Retinal pigment epithelial cell (primary cell): ENCODE measurements around the gene HSBP1.

Experiments used
- DNase-seq: peaks from one replicate; pipeline ENCODE4 v3.0.0-alpha.2; 2010; ENCODE audit warnings: low read depth
- H3K4me3 ChIP-seq: 2 replicates; pipeline ENCODE4 v1.5.1; 2011; ENCODE audit warnings: mild to moderate bottlenecking, low read length, control low read depth, moderate library complexity
- CTCF ChIP-seq: conservative IDR thresholded peaks from 2 replicates; pipeline ENCODE4 v1.5.1; 2011; ENCODE audit warnings: low read depth, low read length, control low read depth, inconsistent platforms

HSBP1 gene

GRCh38 chr16:83854420-83854819 lies 46.6 kb downstream of the HSBP1 start:
- no peak overlapping the region for H3K4me3 ChIP-seq
- no peak for TF ChIP-seq CTCF
- no peak for DNase-seq

- H3K4me3 ChIP-seq: no peak overlapping the region
- DNase-seq: no peak
- no peak for TF ChIP-seq CTCF
Measured at GRCh38 chr16:83856792-83857191, 49.0 kb downstream of the HSBP1 start.

GRCh38 chr16:83859265-83859664 lies 51.5 kb downstream of the HSBP1 start:
- no peak for DNase-seq
- TF ChIP-seq CTCF: no peak
- H3K4me3 ChIP-seq: no peak overlapping the region

GRCh38 chr16:83862661-83863060 lies 54.9 kb downstream of the HSBP1 start:
- DNase-seq: no peak
- TF ChIP-seq CTCF: no peak
- no peak overlapping the region for H3K4me3 ChIP-seq

- no peak overlapping the region for H3K4me3 ChIP-seq
- TF ChIP-seq CTCF: no peak
- DNase-seq: no peak
Measured at GRCh38 chr16:83863682-83864081, 55.9 kb downstream of the HSBP1 start.
